ENCODE measurements around the gene GOLGA7B.
"Not testable (repeated sequence)": the region's sequence is repeated elsewhere in the genome, so short reads cannot be mapped to it uniquely, and the experiment has no call there.

Gene GOLGA7B

GRCh38 chr10:97836446-97836845, 13.2 kb upstream of the GOLGA7B start:
- DNase-seq, result no peak

GRCh38 chr10:97838091-97838490, 11.6 kb upstream of the GOLGA7B start:
- DNase-seq, result no peak

- not testable (repeated sequence) for DNase-seq
Observed at GRCh38 chr10:97841166-97841565, 8.5 kb upstream of the GOLGA7B start.

GRCh38 chr10:97842114-97842513, 7.5 kb upstream of the GOLGA7B start:
- not testable (repeated sequence) for DNase-seq

GRCh38 chr10:97842656-97843280, 6.9 kb upstream of the GOLGA7B start:
- peak; percentile 8 for DNase-seq

- peak; percentile 26 for DNase-seq
Observed at GRCh38 chr10:97843281-97843671, 6.4 kb upstream of the GOLGA7B start.

GRCh38 chr10:97843972-97844371, 5.7 kb upstream of the GOLGA7B start:
- not testable (repeated sequence) for DNase-seq

GRCh38 chr10:97844678-97845077, 5.0 kb upstream of the GOLGA7B start:
- no peak for DNase-seq

GRCh38 chr10:97849103-97849686, 448 bp upstream of the GOLGA7B start:
- DNase-seq, result peak; percentile 78

GRCh38 chr10:97850446-97850845, 803 bp downstream of the GOLGA7B start:
- DNase-seq, result no peak

- no peak for DNase-seq
Observed at GRCh38 chr10:97851341-97852001, 1.8 kb downstream of the GOLGA7B start.

GRCh38 chr10:97852277-97852676, 2.6 kb downstream of the GOLGA7B start:
- DNase-seq, result no peak

GRCh38 chr10:97852840-97853405, 3.3 kb downstream of the GOLGA7B start:
- no peak for DNase-seq

- no peak for DNase-seq
Observed at GRCh38 chr10:97854743-97855142, 5.1 kb downstream of the GOLGA7B start.

- DNase-seq, result no peak
Observed at GRCh38 chr10:97858001-97858439, 8.4 kb downstream of the GOLGA7B start.

- DNase-seq, result no peak
Observed at GRCh38 chr10:97861097-97861750, 11.6 kb downstream of the GOLGA7B start.

GRCh38 chr10:97861924-97862323, 12.3 kb downstream of the GOLGA7B start:
- no peak for DNase-seq

- no peak for DNase-seq
Observed at GRCh38 chr10:97863808-97864207, 14.2 kb downstream of the GOLGA7B start.

- DNase-seq, result no peak
Observed at GRCh38 chr10:97865488-97865887, 15.8 kb downstream of the GOLGA7B start.

- no peak for DNase-seq
Observed at GRCh38 chr10:97866524-97867219, 17.0 kb downstream of the GOLGA7B start.

GRCh38 chr10:97867220-97867800, 17.7 kb downstream of the GOLGA7B start:
- DNase-seq, result no peak

GRCh38 chr10:97868134-97868685, 18.6 kb downstream of the GOLGA7B start:
- DNase-seq, result no peak

Data from NCI-H2029 treated with DMSO at 0.1 percent for 48 hours (cell line).